K562 (cell line): Measurements from ENCODE around the gene NELFE. TPM values are rescaled to one million over a fixed set of nuclear protein-coding genes. Genes with fewer than 3 reads are reported as not detected.

ENCODE experiments used
- CBFB ChIP-seq: sonication (generic); formaldehyde crosslinking; IDR thresholded peaks from 2 replicates; pipeline ENCODE4 v1.4.0; 2020; ENCODE audit warnings: mild to moderate bottlenecking, missing genetic modification reagents
- CEBPG ChIP-seq, 3 experiments: fragments of 200-800 bp in 1 of 3; sonication (Bioruptor generic) in 1 of 3; sonication (generic) in 1 of 3; formaldehyde crosslinking in 1 of 3; IDR thresholded peaks in 2 of 3; conservative IDR thresholded peaks in 1 of 3; 2 replicates each; pipeline versions ENCODE4 v1.6.1 to v1.8.0; 2016 to 2022; ENCODE audit warnings: missing compliant biosample characterization in 2 of 3, missing genetic modification characterization in 2 of 3, mild to moderate bottlenecking in 1 of 3, missing genetic modification reagents in 1 of 3
- CTBP1 ChIP-seq: fragments of 450-650 bp; IDR thresholded peaks from 2 replicates; pipeline ENCODE4 v1.6.1; 2016; ENCODE audit warnings: borderline replicate concordance
- KAT2B ChIP-seq: IDR thresholded peaks from one replicate; pipeline ENCODE4 v1.6.1; 2012; ENCODE audit warnings: low read depth, mild to moderate bottlenecking, control low read depth, inconsistent platforms, low read length, moderate library complexity
- LEF1 ChIP-seq: fragments of 450-650 bp; IDR thresholded peaks from 2 replicates; pipeline ENCODE4 v1.6.1; 2016; ENCODE audit warnings: mild to moderate bottlenecking
- RAD21 ChIP-seq, 2 experiments: fragments of 250-450 bp in 1 of 2; fragments of 450-650 bp in 1 of 2; sonication (Bioruptor Pico) in 1 of 2; formaldehyde crosslinking in 1 of 2; IDR thresholded peaks in 1 of 2; conservative IDR thresholded peaks in 1 of 2; 2 replicates each; pipeline versions ENCODE4 v1.4.0 to v1.8.0; 2020 to 2022; ENCODE audit warnings: mild to moderate bottlenecking in 2 of 2, moderate library complexity in 1 of 2
- SMC3 ChIP-seq: conservative IDR thresholded peaks from 2 replicates; pipeline ENCODE4 v1.6.1; 2011; ENCODE audit warnings: low read depth, low read length, improper control_type of control experiment; ENCODE audit not compliant: insufficient read depth
- TAL1 ChIP-seq: fragments of 450-650 bp; IDR thresholded peaks from 2 replicates; pipeline ENCODE4 v1.6.1; 2016; ENCODE audit warnings: mild to moderate bottlenecking
- ZBED1 ChIP-seq: IDR thresholded peaks from 2 replicates; pipeline ENCODE4 v1.6.1; 2014
- ZBTB7A ChIP-seq: IDR thresholded peaks from 2 replicates; pipeline ENCODE4 v1.6.1; 2011; ENCODE audit warnings: low read depth, mild to moderate bottlenecking, low read length, moderate library complexity, borderline replicate concordance; ENCODE audit not compliant: control insufficient read depth
- ZNF12 ChIP-seq: sonication (generic); formaldehyde crosslinking; IDR thresholded peaks from 2 replicates; pipeline ENCODE4 v1.4.0; 2020; ENCODE audit warnings: mild to moderate bottlenecking, missing genetic modification reagents
- ZNF23 ChIP-seq: fragments of 250-450 bp; sonication (Bioruptor Pico); IDR thresholded peaks from 2 replicates; pipeline ENCODE4 v1.4.0; 2020; ENCODE audit warnings: mild to moderate bottlenecking
- ZNF232 ChIP-seq: sonication (generic); formaldehyde crosslinking; IDR thresholded peaks from 2 replicates; pipeline ENCODE4 v1.8.0; 2022; ENCODE audit warnings: mild to moderate bottlenecking, missing genetic modification reagents
- ZNF76 ChIP-seq: fragments of 250-450 bp; sonication (Bioruptor Pico); IDR thresholded peaks from 2 replicates; pipeline ENCODE4 v1.4.0; 2020; ENCODE audit warnings: mild to moderate bottlenecking, moderate library complexity, borderline replicate concordance
- polyA plus RNA-seq, 8 experiments: library from polyadenylated mRNA; depleted of rRNA in 4 of 8; stranded (reverse) in 5 of 8; unstranded in 3 of 8; fragments of >200 nt; fragmentation: Nextera tagmentation in 2 of 8; fragmentation: Illumina TruSeq in 1 of 8; extraction: Ambion mirVana in 2 of 8; extraction: Trizol in 1 of 8; gene quantifications; 2 replicates each; pipeline versions ENCODE4 v1.2.1 to v1.2.3, GENCODE V29; 2011 to 2014; ENCODE audit warnings: inconsistent platforms in 1 of 8, missing spikeins in 1 of 8
- total RNA-seq, 7 experiments: library from RNA; depleted of rRNA in 6 of 7; stranded (reverse); fragments of >200 nt in 6 of 7; fragmentation: Illumina TruSeq in 2 of 7; extraction: Trizol in 2 of 7; gene quantifications; 2 replicates each; pipeline versions ENCODE4 v1.2.1 to v1.2.3, GENCODE V29; 2011 to 2021; ENCODE audit warnings: low replicate concordance in 1 of 7
- TF ChIP-seq, protein P1 (sequence below): fragments of 450-650 bp; IDR thresholded peaks from one replicate; pipeline ENCODE4 v1.6.1; 2018; ENCODE audit warnings: mild to moderate bottlenecking, moderate library complexity; ENCODE audit not compliant: partially characterized antibody
- TF ChIP-seq, protein P2 (sequence below): fragments of 200-800 bp; sonication (Bioruptor generic); IDR thresholded peaks from 2 replicates; pipeline ENCODE4 v1.6.1; 2017; ENCODE audit warnings: missing genetic modification characterization, missing compliant biosample characterization
- TF ChIP-seq, protein P3 (sequence below): fragments of 450-650 bp; formaldehyde crosslinking; IDR thresholded peaks from 2 replicates; pipeline ENCODE4 v1.4.0; 2020; ENCODE audit warnings: mild to moderate bottlenecking, moderate library complexity
- TF ChIP-seq, protein P4 (sequence below): fragments of 150-350 bp; conservative IDR thresholded peaks from 2 replicates; pipeline ENCODE4 v1.6.1; 2014; ENCODE audit warnings: low read length
- TF ChIP-seq, protein P5 (sequence below), 3 experiments: IDR thresholded peaks in 2 of 3; conservative IDR thresholded peaks in 1 of 3; 2 replicates each; pipeline ENCODE4 v1.5.1; 2011 to 2012; ENCODE audit warnings: low read length in 3 of 3, mild to moderate bottlenecking in 3 of 3, control low read depth in 2 of 3, improper control_type of control experiment in 1 of 3, inconsistent platforms in 1 of 3, low read depth in 1 of 3, mixed read lengths in 1 of 3, moderate library complexity in 1 of 3; ENCODE audit not compliant: insufficient read depth in 2 of 3

The NELFE gene
- total and polyA plus RNA-seq, 9 of the 15 experiments (the other 6 are each of a cell fraction or from before 2014, with no cell fraction given), result 15.2 to 157 (median 91.5) TPM

DNA sequence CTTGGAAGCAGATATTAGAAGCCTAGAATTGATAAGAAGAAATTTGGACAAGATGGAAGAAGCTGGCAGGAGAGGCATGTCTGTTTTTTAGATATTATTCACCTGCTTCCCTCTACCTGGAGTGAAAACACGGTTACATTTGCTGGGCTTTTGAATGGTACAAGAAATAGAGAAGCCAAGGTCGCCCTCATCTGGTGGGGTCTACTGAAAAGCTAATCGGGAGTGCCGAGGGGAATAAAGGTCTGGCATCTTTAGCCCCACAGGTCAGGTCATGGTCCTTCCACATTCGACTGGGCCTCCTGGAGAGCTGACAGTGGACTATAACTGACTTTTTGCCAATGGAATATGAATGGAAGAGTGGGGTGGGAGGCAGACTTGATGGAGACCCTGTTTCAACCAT lies 35.8 kb downstream of the NELFE start (continued):
- TF ChIP-seq ZNF232 (no peak), ZNF12 (CRISPR knock-in tag) (no peak), LEF1 (no peak), CBFB (CRISPR knock-in tag) (no peak), KAT2B (no peak), CTBP1 (peak; percentile 27; the same call in 1 of the 2 replicates), ZBED1 (no peak), ZNF76 (no peak), ZBTB7A (no peak), ZNF23 (CRISPR knock-in tag) (no peak), RAD21 (CRISPR knock-in tag; conservative IDR thresholded peaks at IDR 0.05 in 1 of 2, IDR thresholded peaks at IDR 0.05 in 1 of 2) (peak; percentile 57 to 69), CEBPG (CRISPR knock-in tag; IDR thresholded peaks at IDR 0.05) (no peak), CEBPG (tag; conservative IDR thresholded peaks at IDR 0.05 in 1 of 2, IDR thresholded peaks at IDR 0.05 in 1 of 2) (no peak), TAL1 (no peak), SMC3 (peak; percentile 29; the same call in 1 of the 2 replicates)
- TF ChIP-seq, protein P1, sequence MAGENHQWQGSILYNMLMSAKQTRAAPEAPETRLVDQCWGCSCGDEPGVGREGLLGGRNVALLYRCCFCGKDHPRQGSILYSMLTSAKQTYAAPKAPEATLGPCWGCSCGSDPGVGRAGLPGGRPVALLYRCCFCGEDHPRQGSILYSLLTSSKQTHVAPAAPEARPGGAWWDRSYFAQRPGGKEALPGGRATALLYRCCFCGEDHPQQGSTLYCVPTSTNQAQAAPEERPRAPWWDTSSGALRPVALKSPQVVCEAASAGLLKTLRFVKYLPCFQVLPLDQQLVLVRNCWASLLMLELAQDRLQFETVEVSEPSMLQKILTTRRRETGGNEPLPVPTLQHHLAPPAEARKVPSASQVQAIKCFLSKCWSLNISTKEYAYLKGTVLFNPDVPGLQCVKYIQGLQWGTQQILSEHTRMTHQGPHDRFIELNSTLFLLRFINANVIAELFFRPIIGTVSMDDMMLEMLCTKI, result no peak
- TF ChIP-seq, protein P2, sequence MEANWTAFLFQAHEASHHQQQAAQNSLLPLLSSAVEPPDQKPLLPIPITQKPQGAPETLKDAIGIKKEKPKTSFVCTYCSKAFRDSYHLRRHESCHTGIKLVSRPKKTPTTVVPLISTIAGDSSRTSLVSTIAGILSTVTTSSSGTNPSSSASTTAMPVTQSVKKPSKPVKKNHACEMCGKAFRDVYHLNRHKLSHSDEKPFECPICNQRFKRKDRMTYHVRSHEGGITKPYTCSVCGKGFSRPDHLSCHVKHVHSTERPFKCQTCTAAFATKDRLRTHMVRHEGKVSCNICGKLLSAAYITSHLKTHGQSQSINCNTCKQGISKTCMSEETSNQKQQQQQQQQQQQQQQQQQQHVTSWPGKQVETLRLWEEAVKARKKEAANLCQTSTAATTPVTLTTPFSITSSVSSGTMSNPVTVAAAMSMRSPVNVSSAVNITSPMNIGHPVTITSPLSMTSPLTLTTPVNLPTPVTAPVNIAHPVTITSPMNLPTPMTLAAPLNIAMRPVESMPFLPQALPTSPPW (CRISPR knock-in tag), result peak; percentile 25; the same call in 1 of the 2 replicates
- TF ChIP-seq, protein P3, sequence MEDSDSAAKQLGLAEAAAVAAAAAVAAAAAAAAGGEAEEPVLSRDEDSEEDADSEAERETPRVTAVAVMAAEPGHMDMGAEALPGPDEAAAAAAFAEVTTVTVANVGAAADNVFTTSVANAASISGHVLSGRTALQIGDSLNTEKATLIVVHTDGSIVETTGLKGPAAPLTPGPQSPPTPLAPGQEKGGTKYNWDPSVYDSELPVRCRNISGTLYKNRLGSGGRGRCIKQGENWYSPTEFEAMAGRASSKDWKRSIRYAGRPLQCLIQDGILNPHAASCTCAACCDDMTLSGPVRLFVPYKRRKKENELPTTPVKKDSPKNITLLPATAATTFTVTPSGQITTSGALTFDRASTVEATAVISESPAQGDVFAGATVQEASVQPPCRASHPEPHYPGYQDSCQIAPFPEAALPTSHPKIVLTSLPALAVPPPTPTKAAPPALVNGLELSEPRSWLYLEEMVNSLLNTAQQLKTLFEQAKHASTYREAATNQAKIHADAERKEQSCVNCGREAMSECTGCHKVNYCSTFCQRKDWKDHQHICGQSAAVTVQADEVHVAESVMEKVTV (CRISPR knock-in tag), result peak; percentile 49
- TF ChIP-seq, protein P4, sequence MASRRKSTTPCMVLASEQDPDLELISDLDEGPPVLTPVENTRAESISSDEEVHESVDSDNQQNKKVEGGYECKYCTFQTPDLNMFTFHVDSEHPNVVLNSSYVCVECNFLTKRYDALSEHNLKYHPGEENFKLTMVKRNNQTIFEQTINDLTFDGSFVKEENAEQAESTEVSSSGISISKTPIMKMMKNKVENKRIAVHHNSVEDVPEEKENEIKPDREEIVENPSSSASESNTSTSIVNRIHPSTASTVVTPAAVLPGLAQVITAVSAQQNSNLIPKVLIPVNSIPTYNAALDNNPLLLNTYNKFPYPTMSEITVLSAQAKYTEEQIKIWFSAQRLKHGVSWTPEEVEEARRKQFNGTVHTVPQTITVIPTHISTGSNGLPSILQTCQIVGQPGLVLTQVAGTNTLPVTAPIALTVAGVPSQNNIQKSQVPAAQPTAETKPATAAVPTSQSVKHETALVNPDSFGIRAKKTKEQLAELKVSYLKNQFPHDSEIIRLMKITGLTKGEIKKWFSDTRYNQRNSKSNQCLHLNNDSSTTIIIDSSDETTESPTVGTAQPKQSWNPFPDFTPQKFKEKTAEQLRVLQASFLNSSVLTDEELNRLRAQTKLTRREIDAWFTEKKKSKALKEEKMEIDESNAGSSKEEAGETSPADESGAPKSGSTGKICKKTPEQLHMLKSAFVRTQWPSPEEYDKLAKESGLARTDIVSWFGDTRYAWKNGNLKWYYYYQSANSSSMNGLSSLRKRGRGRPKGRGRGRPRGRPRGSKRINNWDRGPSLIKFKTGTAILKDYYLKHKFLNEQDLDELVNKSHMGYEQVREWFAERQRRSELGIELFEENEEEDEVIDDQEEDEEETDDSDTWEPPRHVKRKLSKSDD, result no peak
- TF ChIP-seq, protein P5, sequence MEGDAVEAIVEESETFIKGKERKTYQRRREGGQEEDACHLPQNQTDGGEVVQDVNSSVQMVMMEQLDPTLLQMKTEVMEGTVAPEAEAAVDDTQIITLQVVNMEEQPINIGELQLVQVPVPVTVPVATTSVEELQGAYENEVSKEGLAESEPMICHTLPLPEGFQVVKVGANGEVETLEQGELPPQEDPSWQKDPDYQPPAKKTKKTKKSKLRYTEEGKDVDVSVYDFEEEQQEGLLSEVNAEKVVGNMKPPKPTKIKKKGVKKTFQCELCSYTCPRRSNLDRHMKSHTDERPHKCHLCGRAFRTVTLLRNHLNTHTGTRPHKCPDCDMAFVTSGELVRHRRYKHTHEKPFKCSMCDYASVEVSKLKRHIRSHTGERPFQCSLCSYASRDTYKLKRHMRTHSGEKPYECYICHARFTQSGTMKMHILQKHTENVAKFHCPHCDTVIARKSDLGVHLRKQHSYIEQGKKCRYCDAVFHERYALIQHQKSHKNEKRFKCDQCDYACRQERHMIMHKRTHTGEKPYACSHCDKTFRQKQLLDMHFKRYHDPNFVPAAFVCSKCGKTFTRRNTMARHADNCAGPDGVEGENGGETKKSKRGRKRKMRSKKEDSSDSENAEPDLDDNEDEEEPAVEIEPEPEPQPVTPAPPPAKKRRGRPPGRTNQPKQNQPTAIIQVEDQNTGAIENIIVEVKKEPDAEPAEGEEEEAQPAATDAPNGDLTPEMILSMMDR (IDR thresholded peaks at IDR 0.05 in 2 of 3, conservative IDR thresholded peaks at IDR 0.05 in 1 of 3; ENCODE audit: insufficient read depth in 2 of 3, low read depth in 1 of 3, low read length in 3 of 3), result peak; percentile 50 to 61 (median 58)
